HepG2 (cell line): ENCODE data around the gene TLE2. TPM values are rescaled to one million over a fixed set of nuclear protein-coding genes. Genes with fewer than 3 reads are reported as not detected.

Source experiments
- ARNT ChIP-seq: fragments of 450-650 bp; IDR thresholded peaks from 2 replicates; pipeline ENCODE4 v1.6.1; 2017
- DNMT3B ChIP-seq: conservative IDR thresholded peaks from 2 replicates; pipeline ENCODE4 v1.6.1; 2016; ENCODE audit warnings: missing biosample characterization, control low read depth
- ELF4 ChIP-seq: sonication (generic); formaldehyde crosslinking; IDR thresholded peaks from 2 replicates; pipeline ENCODE4 v1.5.0; 2020; ENCODE audit warnings: missing genetic modification reagents, mild to moderate bottlenecking, moderate library complexity, borderline replicate concordance
- GMEB2 ChIP-seq: IDR thresholded peaks from 2 replicates; pipeline ENCODE4 v1.6.1; 2016; ENCODE audit warnings: missing biosample characterization, missing genetic modification reagents, low read depth
- GTF3A ChIP-seq: sonication (generic); formaldehyde crosslinking; conservative IDR thresholded peaks from 2 replicates; pipeline ENCODE4 v1.4.0; 2020; ENCODE audit warnings: mild to moderate bottlenecking, missing genetic modification reagents
- JUN ChIP-seq: sonication (generic); formaldehyde crosslinking; IDR thresholded peaks from 2 replicates; pipeline ENCODE4 v1.4.0; 2020; ENCODE audit warnings: mild to moderate bottlenecking, missing genetic modification reagents
- LRRFIP1 ChIP-seq: sonication (generic); formaldehyde crosslinking; conservative IDR thresholded peaks from 2 replicates; pipeline ENCODE4 v1.4.0; 2020; ENCODE audit warnings: missing genetic modification reagents
- MIER2 ChIP-seq: IDR thresholded peaks from 2 replicates; pipeline ENCODE4 v1.6.1; 2016; ENCODE audit warnings: missing biosample characterization, missing genetic modification reagents
- TAF15 ChIP-seq: fragments of 200-400 bp; formaldehyde crosslinking; IDR thresholded peaks from one replicate; pipeline ENCODE4 v1.6.1; 2018; ENCODE audit warnings: mild to moderate bottlenecking, low read depth, low read length; ENCODE audit not compliant: poor library complexity, severe bottlenecking
- TBX2 ChIP-seq: sonication (generic); formaldehyde crosslinking; IDR thresholded peaks from 2 replicates; pipeline ENCODE4 v1.5.0; 2020; ENCODE audit warnings: missing genetic modification reagents, mild to moderate bottlenecking, borderline replicate concordance
- YY1 ChIP-seq: IDR thresholded peaks from 2 replicates; pipeline ENCODE4 v1.6.1; 2011; ENCODE audit warnings: low read length, low read depth, moderate library complexity, mild to moderate bottlenecking; ENCODE audit not compliant: insufficient read depth, insufficient replicate concordance
- ZBTB26 ChIP-seq: IDR thresholded peaks from 2 replicates; pipeline ENCODE4 v1.6.1; 2016; ENCODE audit warnings: missing compliant biosample characterization, missing genetic modification reagents, borderline replicate concordance
- ZNF143 ChIP-seq: sonication (generic); formaldehyde crosslinking; IDR thresholded peaks from 2 replicates; pipeline ENCODE4 v1.4.0; 2020; ENCODE audit warnings: missing genetic modification reagents
- ZNF513 ChIP-seq: sonication (generic); formaldehyde crosslinking; conservative IDR thresholded peaks from 2 replicates; pipeline ENCODE4 v1.5.0; 2020; ENCODE audit warnings: missing genetic modification reagents
- ZNF773 ChIP-seq: sonication (generic); formaldehyde crosslinking; IDR thresholded peaks from 2 replicates; pipeline ENCODE4 v1.4.0; 2020; ENCODE audit warnings: missing genetic modification reagents, borderline replicate concordance
- polyA plus RNA-seq, 8 experiments: library from polyadenylated mRNA; depleted of rRNA in 3 of 8; stranded (reverse) in 7 of 8; unstranded in 1 of 8; fragments of >200 nt; fragmentation: Illumina TruSeq in 4 of 8; extraction: Trizol in 4 of 8; gene quantifications; 2 replicates each; pipeline versions ENCODE4 v1.2.1 to v1.2.3, GENCODE V29; 2011 to 2016; ENCODE audit warnings: low read depth in 4 of 8, missing spikeins in 1 of 8, mixed read lengths in 1 of 8; ENCODE audit not compliant: insufficient read depth in 1 of 8
- total RNA-seq, 5 experiments: library from RNA; depleted of rRNA; stranded (reverse); fragments of >200 nt; fragmentation: Illumina TruSeq; extraction: Trizol; gene quantifications; 2 replicates each; pipeline ENCODE4 v1.2.3, GENCODE V29; 2016; ENCODE audit warnings: low read depth in 1 of 5

Gene TLE2
- total and polyA plus RNA-seq, 2 of the 13 experiments (the other 11 are each of a cell fraction or from before 2014, with no cell fraction given): 0.07 to 0.81 TPM

- TF ChIP-seq ELF4 (CRISPR knock-in tag): no peak
- TF ChIP-seq LRRFIP1 (CRISPR knock-in tag): no peak
- TF ChIP-seq GTF3A: no peak
- 0 out of 2 replicates have a peak, but pooled peaks have one; percentile 71 for TF ChIP-seq DNMT3B
- no peak for TF ChIP-seq ARNT
- TF ChIP-seq TBX2 (CRISPR knock-in tag): peak; percentile 71; the same call in 1 of the 2 replicates
- no peak for TF ChIP-seq ZNF773 (CRISPR knock-in tag)
- TF ChIP-seq MIER2 (CRISPR knock-in tag): 0 out of 2 replicates have a peak, but pooled peaks have one; percentile 40
- no peak for TF ChIP-seq ZBTB26 (CRISPR knock-in tag)
- TF ChIP-seq JUN (CRISPR knock-in tag): no peak
- TF ChIP-seq TAF15: no peak
- no peak for TF ChIP-seq GMEB2 (CRISPR knock-in tag)
- TF ChIP-seq ZNF143 (CRISPR knock-in tag): no peak
- no peak for TF ChIP-seq ZNF513 (CRISPR knock-in tag)
- TF ChIP-seq YY1: peak; percentile 57
Observed at GRCh38 chr19:3065675-3066357, 36.7 kb upstream of the TLE2 start (continued).
